Epidermal melanocyte (primary cell): ENCODE results near the gene EIF2B2.
A peak's percentile ranks its signal among the peaks of the same experiment; 100 is the strongest.

Experiments
- DNase-seq: peaks from one replicate; pipeline ENCODE4 v3.0.0; 2011; ENCODE audit warnings: low spot score; ENCODE audit not compliant: insufficient read length

EIF2B2 gene

GRCh38 chr14:75042035-75042434 is 39.3 kb downstream of the EIF2B2 start:
- peak; percentile 57 for DNase-seq

- no peak for DNase-seq
These were observed 41.6 kb downstream of the EIF2B2 start for GRCh38 chr14:75044322-75044721.

- DNase-seq, result no peak
These were observed 42.0 kb downstream of the EIF2B2 start for GRCh38 chr14:75044752-75045151.

- no peak for DNase-seq
These were observed 43.6 kb downstream of the EIF2B2 start for GRCh38 chr14:75046275-75046674.

GRCh38 chr14:75046899-75047298 is 44.2 kb downstream of the EIF2B2 start:
- no peak for DNase-seq

- DNase-seq, result no peak
These were observed 44.8 kb downstream of the EIF2B2 start for GRCh38 chr14:75047506-75047905.

GRCh38 chr14:75048101-75048500 is 45.4 kb downstream of the EIF2B2 start:
- DNase-seq, result no peak

GRCh38 chr14:75049136-75049535 is 46.4 kb downstream of the EIF2B2 start:
- DNase-seq, result no peak

- DNase-seq, result no peak
These were observed 47.0 kb downstream of the EIF2B2 start for GRCh38 chr14:75049731-75050201.

GRCh38 chr14:75050852-75051555 is 48.3 kb downstream of the EIF2B2 start, which contains the start of gene MLH3:
Gene MLH3, minus strand, starts transcription at chr14:75051467. Its CDS starts 1,812 bp downstream, at chr14:75049655.
- peak; percentile 43 for DNase-seq

- DNase-seq, result no peak
These were observed 48.8 kb downstream of the EIF2B2 start for GRCh38 chr14:75051556-75051899.

GRCh38 chr14:75053396-75054291 is 50.9 kb downstream of the EIF2B2 start:
- DNase-seq, result no peak

- DNase-seq, result no peak
These were observed 51.7 kb downstream of the EIF2B2 start for GRCh38 chr14:75054421-75054820.

- DNase-seq, result no peak
These were observed 56.9 kb downstream of the EIF2B2 start for GRCh38 chr14:75059642-75060041.

- DNase-seq, result no peak
These were observed 57.7 kb downstream of the EIF2B2 start for GRCh38 chr14:75060420-75060819.
